A673 (cell line): ENCODE data around the gene SPIN1.

Experiments used
- EZH2 ChIP-seq: fragments of 200-600 bp; sonication (generic); IDR thresholded peaks from 2 replicates; pipeline ENCODE4 v1.6.1; 2017; ENCODE audit warnings: borderline replicate concordance, low read depth, mild to moderate bottlenecking, mixed read lengths, antibody characterized with exemption, low read length; ENCODE audit not compliant: poor library complexity, severe bottlenecking
- TF ChIP-seq, protein P1 (sequence below): fragments of 300-800, 200-600 bp; sonication (generic); conservative IDR thresholded peaks from 2 replicates; pipeline ENCODE4 v1.5.1; 2017; ENCODE audit warnings: low read depth, mild to moderate bottlenecking, antibody characterized with exemption, low read length, moderate library complexity, mixed read lengths

DNA sequence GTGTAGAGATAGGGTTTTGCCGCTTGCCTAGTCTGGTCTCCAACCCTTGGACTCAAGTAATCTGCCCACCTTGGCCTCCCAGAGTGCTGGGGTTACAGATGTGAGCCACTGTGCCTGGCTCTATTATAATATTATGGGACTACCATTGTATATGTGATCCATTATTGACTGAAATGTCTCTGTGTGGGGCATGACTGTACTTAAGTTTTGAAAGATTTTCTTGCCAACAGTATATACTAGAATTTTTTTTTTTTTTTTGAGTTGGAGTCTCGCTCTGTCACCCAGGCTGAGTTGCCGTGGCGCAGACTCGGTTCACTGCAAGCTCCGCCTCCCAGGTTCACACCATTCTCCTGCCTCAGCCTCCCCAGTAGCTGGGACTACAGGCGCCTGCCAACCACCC is 17.8 kb downstream of the SPIN1 start:
- TF ChIP-seq EZH2: no peak
- TF ChIP-seq, protein P1, sequence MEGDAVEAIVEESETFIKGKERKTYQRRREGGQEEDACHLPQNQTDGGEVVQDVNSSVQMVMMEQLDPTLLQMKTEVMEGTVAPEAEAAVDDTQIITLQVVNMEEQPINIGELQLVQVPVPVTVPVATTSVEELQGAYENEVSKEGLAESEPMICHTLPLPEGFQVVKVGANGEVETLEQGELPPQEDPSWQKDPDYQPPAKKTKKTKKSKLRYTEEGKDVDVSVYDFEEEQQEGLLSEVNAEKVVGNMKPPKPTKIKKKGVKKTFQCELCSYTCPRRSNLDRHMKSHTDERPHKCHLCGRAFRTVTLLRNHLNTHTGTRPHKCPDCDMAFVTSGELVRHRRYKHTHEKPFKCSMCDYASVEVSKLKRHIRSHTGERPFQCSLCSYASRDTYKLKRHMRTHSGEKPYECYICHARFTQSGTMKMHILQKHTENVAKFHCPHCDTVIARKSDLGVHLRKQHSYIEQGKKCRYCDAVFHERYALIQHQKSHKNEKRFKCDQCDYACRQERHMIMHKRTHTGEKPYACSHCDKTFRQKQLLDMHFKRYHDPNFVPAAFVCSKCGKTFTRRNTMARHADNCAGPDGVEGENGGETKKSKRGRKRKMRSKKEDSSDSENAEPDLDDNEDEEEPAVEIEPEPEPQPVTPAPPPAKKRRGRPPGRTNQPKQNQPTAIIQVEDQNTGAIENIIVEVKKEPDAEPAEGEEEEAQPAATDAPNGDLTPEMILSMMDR: no peak
